Liver (tissue), 3 donors: Measurements from ENCODE around the gene FEM1B.

Experiments used
- ATF3 ChIP-seq: IDR thresholded peaks from 2 replicates; pipeline ENCODE4 v1.6.1; 2016; ENCODE audit warnings: antibody characterized with exemption
- CTCF ChIP-seq: fragments of 150-350 bp; IDR thresholded peaks from 2 replicates; pipeline ENCODE4 v1.5.1; 2017; ENCODE audit warnings: improper control_type of control experiment, low read depth, low read length; ENCODE audit not compliant: missing input control
- EGR1 ChIP-seq, 2 donors: IDR thresholded peaks; 2 replicates each; pipeline ENCODE4 v1.6.1; 2016 to 2018; ENCODE audit warnings: antibody characterized with exemption in 2 of 2, low read depth in 2 of 2
- FOXA2 ChIP-seq: IDR thresholded peaks from 2 replicates; pipeline ENCODE4 v1.6.1; 2016; ENCODE audit warnings: antibody characterized with exemption
- RAD21 ChIP-seq, 2 donors: IDR thresholded peaks; 2 replicates each; pipeline ENCODE4 v1.6.1; 2016; ENCODE audit warnings: antibody characterized with exemption in 2 of 2, mild to moderate bottlenecking in 2 of 2
- TAF1 ChIP-seq: conservative IDR thresholded peaks from 2 replicates; pipeline ENCODE4 v1.6.1; 2016; ENCODE audit warnings: antibody characterized with exemption, mild to moderate bottlenecking
- donor health status: healthy.
- donor health status: healthy.

GRCh38 chr15:68278345-68278594 lies 725 bp downstream of the FEM1B start:
- TF ChIP-seq CTCF (no peak), EGR1 (IDR thresholded peaks at IDR 0.05; ENCODE audit: low read depth in 2 of 2) (no peak), ATF3 (no peak), FOXA2 (no peak), TAF1 (no peak), RAD21 (IDR thresholded peaks at IDR 0.05) (peak in 1 of 2 donors; percentile 33)
